Calu3 (cell line): ENCODE results near the gene CCNDBP1. TPM values are rescaled to one million over a fixed set of nuclear protein-coding genes. Genes with fewer than 3 reads are reported as not detected.

Source experiments
- BruUV-seq: library from RNA; stranded (reverse); fragments of 400-500 nt; replicated peaks from 2 replicates; lab custom pipeline; 2021; lab: Mats Ljungman, UMichigan
- CTCF ChIA-PET: fragments of 300-600 bp; sonication (Branson Sonifier 250); formaldehyde crosslinking; loops from one replicate; lab custom pipeline; 2022; ENCODE audit warnings: antibody characterized with exemption; lab: Charles Lee
- DNase-seq: peaks from one replicate; pipeline ENCODE4 v3.0.0; 2022
- H3K27ac Mint-ChIP-seq: one replicate; pipeline ENCODE4 v1.8.0; 2022; ENCODE audit warnings: mixed read lengths; ENCODE audit not compliant: unreplicated experiment
- H3K27me3 Mint-ChIP-seq: one replicate; pipeline ENCODE4 v1.8.0; 2022; ENCODE audit warnings: mixed read lengths; ENCODE audit not compliant: unreplicated experiment
- H3K36me3 Mint-ChIP-seq: one replicate; pipeline ENCODE4 v1.8.0; 2022; ENCODE audit warnings: mild to moderate bottlenecking, moderate library complexity, mixed read lengths; ENCODE audit not compliant: insufficient read depth, unreplicated experiment
- H3K4me1 Mint-ChIP-seq: one replicate; pipeline ENCODE4 v1.8.0; 2022; ENCODE audit warnings: mild to moderate bottlenecking, low read depth, mixed read lengths; ENCODE audit not compliant: unreplicated experiment
- H3K4me3 Mint-ChIP-seq: one replicate; pipeline ENCODE4 v1.8.0; 2022; ENCODE audit warnings: mild to moderate bottlenecking, low read depth, moderate library complexity, mixed read lengths; ENCODE audit not compliant: unreplicated experiment
- H3K9me3 Mint-ChIP-seq: one replicate; pipeline ENCODE4 v1.8.0; 2022; ENCODE audit warnings: low read depth, mixed read lengths; ENCODE audit not compliant: unreplicated experiment
- CTCF ChIP-seq: fragments of 200-600 bp; IDR thresholded peaks from one replicate; pipeline ENCODE4 v1.8.0; 2022; ENCODE audit warnings: antibody characterized with exemption; ENCODE audit not compliant: unreplicated experiment
- intact Hi-C: fragments of 100-400 bp; cut with micrococcal nuclease; formaldehyde crosslinking; loops from one replicate; pipeline ENCODE4 v1.10.0; 2022; ENCODE audit not compliant: unreplicated experiment
- total RNA-seq: library from RNA; stranded (reverse); gene quantifications from 2 replicates; pipeline ENCODE4 v1.2.3, GENCODE V29; 2022

CCNDBP1 gene
- total RNA-seq, 1 experiment from 2014 or later: 13.7 TPM

DNA sequence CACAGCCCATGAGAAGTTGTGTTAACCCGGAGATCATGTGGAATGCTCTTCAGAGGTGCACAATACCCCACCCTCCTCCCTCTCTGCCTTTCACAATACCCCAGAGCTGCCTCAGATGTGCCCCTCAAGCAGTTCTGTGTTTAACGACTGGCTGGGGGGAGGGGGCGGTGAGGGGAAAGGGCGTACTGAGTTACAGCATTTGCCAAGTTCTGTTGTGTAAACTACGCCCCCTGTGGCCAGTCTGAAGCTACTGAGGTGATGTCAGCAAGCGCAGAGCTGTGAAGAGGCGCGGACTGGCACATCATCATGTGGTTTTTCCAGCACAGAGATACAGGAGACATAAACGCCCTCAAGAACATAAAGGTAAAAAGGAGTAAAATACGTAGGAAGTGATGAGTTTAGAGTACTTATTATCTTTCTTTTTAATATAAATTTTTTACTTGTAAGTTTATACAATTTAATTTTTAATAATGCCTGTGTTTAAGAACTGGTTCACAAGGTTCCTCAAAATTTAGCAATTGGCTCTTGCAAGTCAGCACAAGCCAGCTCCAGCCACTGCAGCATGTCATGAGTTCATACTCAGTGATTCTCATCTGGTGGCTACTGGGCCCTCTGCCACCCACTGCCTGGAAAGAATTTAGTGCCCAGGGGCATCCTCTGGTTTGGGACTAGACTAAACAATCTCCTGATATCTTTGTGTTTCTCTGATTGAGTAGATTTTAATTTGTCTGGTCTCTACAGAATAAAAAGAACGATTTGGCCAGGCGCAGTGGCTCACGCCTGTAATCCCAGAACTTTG, 33.9 kb downstream of the CCNDBP1 start:
- H3K27me3 Mint-ChIP-seq: peaks cover 32% of the 10 kb centered on the region
- CTCF ChIA-PET: interaction anchor here (0.7 kb wide), 1 partner anchor 147 kb away, joined by 3 read pairs; no protein-coding TSS in a partner anchor
- no peak overlapping the region for H3K27ac Mint-ChIP-seq
- no peak overlapping the region for H3K4me3 Mint-ChIP-seq
- no peaks in the 10 kb centered on the region for H3K4me1 Mint-ChIP-seq
- DNase-seq: no peak
- intact Hi-C loops: no loop called here
- H3K36me3 Mint-ChIP-seq: no peaks in the 10 kb centered on the region
- no peak for TF ChIP-seq CTCF
- H3K9me3 Mint-ChIP-seq: no peaks in the 10 kb centered on the region
- BruUV-seq: no TSS peak

GRCh38 chr15:43219929-43220928, 35.0 kb downstream of the CCNDBP1 start:
- no peaks in the 10 kb centered on the region for H3K4me1 Mint-ChIP-seq
- CTCF ChIA-PET: interaction anchor here (0.7 kb wide), 1 partner anchor 148 kb away, joined by 3 read pairs; no protein-coding TSS in a partner anchor
- H3K4me3 Mint-ChIP-seq: no peak overlapping the region
- intact Hi-C loops: no loop called here
- H3K36me3 Mint-ChIP-seq: no peaks in the 10 kb centered on the region
- DNase-seq: no peak
- H3K27me3 Mint-ChIP-seq: peaks cover 32% of the 10 kb centered on the region
- H3K27ac Mint-ChIP-seq: no peak overlapping the region
- BruUV-seq: no TSS peak
- no peak for TF ChIP-seq CTCF
- no peaks in the 10 kb centered on the region for H3K9me3 Mint-ChIP-seq

GRCh38 chr15:43220991-43221403, 35.8 kb downstream of the CCNDBP1 start, which contains the start of gene EPB42:
Gene EPB42 (minus strand): TSS chr15:43221018. CDS start chr15:43220825, 193 bp downstream.
- Mint-ChIP-seq H3K9me3 (no peaks in the 10 kb centered on the region), H3K4me1 (no peaks in the 10 kb centered on the region), H3K27ac (no peak within 1 kb of the TSS), H3K4me3 (no peak within 1 kb of the TSS), H3K36me3 (no peaks in the 10 kb centered on the region), H3K27me3 (peaks cover 32% of the 10 kb centered on the region)
- intact Hi-C loops: no loop called here
- CTCF ChIA-PET: no interaction called here
- no peak for TF ChIP-seq CTCF
- BruUV-seq: no TSS peak
- no peak for DNase-seq

DNA sequence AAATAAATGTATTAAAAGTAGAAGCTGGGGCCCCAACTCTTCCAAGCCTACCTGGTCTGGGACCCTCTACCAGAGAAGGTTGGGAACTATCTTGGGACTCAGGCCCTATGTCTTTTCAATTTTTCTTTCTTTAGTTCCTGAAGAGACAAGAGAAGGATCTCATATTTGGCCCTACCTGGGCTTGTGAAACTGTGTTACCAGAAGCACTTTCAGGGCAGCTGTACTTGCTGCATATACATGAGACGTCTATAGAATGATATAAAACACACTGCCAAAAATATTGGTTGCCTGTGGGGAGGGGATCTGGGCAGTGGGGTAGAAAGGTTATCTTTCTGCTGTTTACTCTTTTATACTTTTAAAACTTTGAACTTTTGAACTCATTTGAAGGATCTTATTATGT, 36.2 kb downstream of the CCNDBP1 start:
- BruUV-seq: no TSS peak
- DNase-seq: no peak
- H3K4me3 Mint-ChIP-seq: no peak overlapping the region
- intact Hi-C loops: no loop called here
- CTCF ChIA-PET: no interaction called here
- TF ChIP-seq CTCF: no peak
- no peaks in the 10 kb centered on the region for H3K36me3 Mint-ChIP-seq
- no peaks in the 10 kb centered on the region for H3K9me3 Mint-ChIP-seq
- H3K27me3 Mint-ChIP-seq: peaks cover 32% of the 10 kb centered on the region
- H3K4me1 Mint-ChIP-seq: no peaks in the 10 kb centered on the region
- no peak overlapping the region for H3K27ac Mint-ChIP-seq
